ENCODE measurements around the gene FRMPD1. TPM values are rescaled to one million over a fixed set of nuclear protein-coding genes. Genes with fewer than 3 reads are reported as not detected.
A peak's percentile ranks its signal among the peaks of the same experiment; 100 is the strongest.
"Not testable (repeated sequence)": the region's sequence is repeated elsewhere in the genome, so short reads cannot be mapped to it uniquely, and the experiment has no call there.

The FRMPD1 gene
- total and polyA plus RNA-seq, 7 donors: 0.16 to 0.71 (median 0.28) TPM; not detected in 2

- intact Hi-C loops (cut with DNase I): no loop called here
- H3K4me3 ChIP-seq: no peak overlapping the region
- H3K27me3 ChIP-seq: no peaks in the 10 kb centered on the region
- H3K4me1 ChIP-seq: peaks cover 0 to under 1% (median under 1%) of the 10 kb centered on the region in 4 donors
- no peaks in the 10 kb centered on the region for H3K9me3 ChIP-seq
- no peaks in the 10 kb centered on the region for H3K36me3 ChIP-seq
- no peak overlapping the region for H3K27ac ChIP-seq
- no peak for TF ChIP-seq POLR2AphosphoS5 (IDR thresholded peaks at IDR 0.05)
- TF ChIP-seq POLR2A (IDR thresholded peaks at IDR 0.05): no peak
- TF ChIP-seq EP300 (IDR thresholded peaks at IDR 0.05): no peak
- TF ChIP-seq, protein P1, sequence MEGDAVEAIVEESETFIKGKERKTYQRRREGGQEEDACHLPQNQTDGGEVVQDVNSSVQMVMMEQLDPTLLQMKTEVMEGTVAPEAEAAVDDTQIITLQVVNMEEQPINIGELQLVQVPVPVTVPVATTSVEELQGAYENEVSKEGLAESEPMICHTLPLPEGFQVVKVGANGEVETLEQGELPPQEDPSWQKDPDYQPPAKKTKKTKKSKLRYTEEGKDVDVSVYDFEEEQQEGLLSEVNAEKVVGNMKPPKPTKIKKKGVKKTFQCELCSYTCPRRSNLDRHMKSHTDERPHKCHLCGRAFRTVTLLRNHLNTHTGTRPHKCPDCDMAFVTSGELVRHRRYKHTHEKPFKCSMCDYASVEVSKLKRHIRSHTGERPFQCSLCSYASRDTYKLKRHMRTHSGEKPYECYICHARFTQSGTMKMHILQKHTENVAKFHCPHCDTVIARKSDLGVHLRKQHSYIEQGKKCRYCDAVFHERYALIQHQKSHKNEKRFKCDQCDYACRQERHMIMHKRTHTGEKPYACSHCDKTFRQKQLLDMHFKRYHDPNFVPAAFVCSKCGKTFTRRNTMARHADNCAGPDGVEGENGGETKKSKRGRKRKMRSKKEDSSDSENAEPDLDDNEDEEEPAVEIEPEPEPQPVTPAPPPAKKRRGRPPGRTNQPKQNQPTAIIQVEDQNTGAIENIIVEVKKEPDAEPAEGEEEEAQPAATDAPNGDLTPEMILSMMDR (IDR thresholded peaks at IDR 0.05): no peak
- DNase-seq: no peak
- WGBS, 2 donors: 53 to 72% methylated on average over 5 of the region's 5 CpGs
Measured at GRCh38 chr9:37749129-37749528, 98.4 kb downstream of the FRMPD1 start.

DNA sequence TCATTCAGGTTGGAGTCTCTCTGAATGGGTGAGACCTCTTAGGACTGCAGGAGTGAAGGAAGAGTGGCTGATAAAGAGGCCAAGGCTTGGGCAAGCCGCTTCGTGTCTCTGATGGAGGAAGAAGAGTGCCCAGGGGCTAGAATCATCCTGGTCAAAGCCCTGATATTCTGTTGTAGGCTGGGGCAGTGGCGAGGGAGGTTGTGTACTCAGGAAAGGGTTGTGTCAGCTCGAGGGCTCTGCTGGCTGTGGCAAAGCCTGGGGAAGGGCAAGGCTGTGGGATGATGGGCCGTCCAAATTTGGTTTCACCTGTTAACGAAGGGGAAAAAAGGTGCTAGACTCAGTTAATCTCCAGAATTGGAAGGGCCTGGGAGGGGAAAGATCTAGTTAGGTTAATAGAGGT is 100.4 kb downstream of the FRMPD1 start:
- Histone ChIP-seq H3K27me3 (no peaks in the 10 kb centered on the region), H3K27ac (no peak overlapping the region), H3K9me3 (no peaks in the 10 kb centered on the region), H3K4me1 (peaks cover 0 to 10% (median 7%) of the 10 kb centered on the region in 4 donors), H3K4me3 (no peak overlapping the region), H3K36me3 (no peaks in the 10 kb centered on the region)
- 82 to 86% methylated on average over 6 of the region's 6 CpGs for WGBS, 2 donors
- DNase-seq: no peak
- no peak for TF ChIP-seq POLR2A (IDR thresholded peaks at IDR 0.05)
- intact Hi-C loops (cut with DNase I): loop anchor here (5.0 to 10.0 kb wide), 3 partner anchors 159 to 614 kb away; partner anchors contain the start of genes POLR1E and TOMM5

DNA sequence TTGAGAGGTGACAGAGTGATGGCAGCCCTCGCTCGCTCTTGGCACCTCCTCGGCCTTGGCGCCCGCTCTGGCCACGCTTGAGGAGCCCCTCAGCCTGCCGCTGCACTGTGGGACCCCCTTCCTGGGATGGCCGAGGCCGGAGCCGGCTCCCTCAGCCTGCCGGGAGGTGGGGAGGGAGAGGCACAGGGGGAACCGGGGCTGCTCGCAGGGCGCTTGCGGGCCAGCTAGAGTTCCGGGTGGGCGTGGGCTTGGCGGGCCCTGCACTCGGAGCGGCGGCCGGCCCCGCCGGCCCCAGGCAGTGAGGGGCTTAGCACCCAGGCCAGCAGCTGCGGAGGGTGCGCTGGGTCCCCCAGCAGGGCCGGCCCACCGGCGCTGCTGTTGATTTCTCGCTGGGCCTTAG is 101.0 kb downstream of the FRMPD1 start:
- not testable (repeated sequence) for H3K27me3 ChIP-seq, H3K4me3 ChIP-seq, H3K9me3 ChIP-seq, H3K4me1 ChIP-seq, H3K27ac ChIP-seq, H3K36me3 ChIP-seq, DNase-seq
- intact Hi-C loops (cut with DNase I): loop anchor here (5.0 to 10.0 kb wide), 3 partner anchors 159 to 613 kb away; partner anchors contain the start of genes POLR1E and TOMM5
- 94 to 96% methylated on average over 30 of the region's 30 CpGs for WGBS, 2 donors

DNA sequence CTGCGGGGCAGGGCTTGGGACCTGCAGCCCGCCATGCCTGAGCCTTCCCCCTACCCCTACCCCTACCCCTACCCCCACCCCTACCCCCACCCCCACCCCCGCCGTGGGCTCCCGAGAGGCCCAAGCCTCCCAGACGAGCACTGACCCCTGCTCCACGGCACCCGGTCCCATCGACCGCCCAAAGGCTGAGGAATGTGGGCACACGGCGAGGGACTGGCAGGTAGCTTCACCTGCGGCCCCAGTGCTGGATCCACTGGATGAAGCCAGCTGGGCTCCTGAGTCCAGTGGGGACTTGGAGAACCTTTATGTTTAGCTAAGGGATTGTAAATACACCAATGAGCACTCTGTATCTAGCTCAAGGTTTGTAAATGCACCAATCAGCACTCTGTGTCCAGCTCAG is 101.4 kb downstream of the FRMPD1 start:
- H3K9me3 ChIP-seq, DNase-seq, H3K36me3 ChIP-seq, H3K27me3 ChIP-seq, H3K27ac ChIP-seq, H3K4me1 ChIP-seq, H3K4me3 ChIP-seq: not testable (repeated sequence)
- intact Hi-C loops (cut with DNase I): loop anchor here (5.0 to 10.0 kb wide), 3 partner anchors 160 to 613 kb away; partner anchors contain the start of genes POLR1E and TOMM5
- WGBS, 2 donors: 93 to 97% methylated on average over 13 of the region's 13 CpGs

GRCh38 chr9:37752642-37753488 is 102.1 kb downstream of the FRMPD1 start:
- Histone ChIP-seq H3K27me3 (no peaks in the 10 kb centered on the region), H3K36me3 (no peaks in the 10 kb centered on the region), H3K4me1 (peaks cover 0 to 10% (median 7%) of the 10 kb centered on the region in 4 donors), H3K27ac (peak overlapping the region; percentile 79 to 86 (median 81)), H3K9me3 (no peaks in the 10 kb centered on the region), H3K4me3 (peak overlapping the region; percentile 67 to 80 (median 68))
- intact Hi-C loops (cut with DNase I): loop anchor here (5.0 to 10.0 kb wide), 3 partner anchors 161 to 612 kb away; partner anchors contain the start of genes POLR1E and TOMM5
- WGBS, 2 donors: 89 to 91% methylated on average over 29 of the region's 29 CpGs
- TF ChIP-seq, protein P1 (IDR thresholded peaks at IDR 0.05): no peak
- TF ChIP-seq POLR2AphosphoS5 (IDR thresholded peaks at IDR 0.05) (no peak), EP300 (IDR thresholded peaks at IDR 0.05) (no peak), POLR2A (IDR thresholded peaks at IDR 0.05) (no peak)
- DNase-seq: no peak

DNA sequence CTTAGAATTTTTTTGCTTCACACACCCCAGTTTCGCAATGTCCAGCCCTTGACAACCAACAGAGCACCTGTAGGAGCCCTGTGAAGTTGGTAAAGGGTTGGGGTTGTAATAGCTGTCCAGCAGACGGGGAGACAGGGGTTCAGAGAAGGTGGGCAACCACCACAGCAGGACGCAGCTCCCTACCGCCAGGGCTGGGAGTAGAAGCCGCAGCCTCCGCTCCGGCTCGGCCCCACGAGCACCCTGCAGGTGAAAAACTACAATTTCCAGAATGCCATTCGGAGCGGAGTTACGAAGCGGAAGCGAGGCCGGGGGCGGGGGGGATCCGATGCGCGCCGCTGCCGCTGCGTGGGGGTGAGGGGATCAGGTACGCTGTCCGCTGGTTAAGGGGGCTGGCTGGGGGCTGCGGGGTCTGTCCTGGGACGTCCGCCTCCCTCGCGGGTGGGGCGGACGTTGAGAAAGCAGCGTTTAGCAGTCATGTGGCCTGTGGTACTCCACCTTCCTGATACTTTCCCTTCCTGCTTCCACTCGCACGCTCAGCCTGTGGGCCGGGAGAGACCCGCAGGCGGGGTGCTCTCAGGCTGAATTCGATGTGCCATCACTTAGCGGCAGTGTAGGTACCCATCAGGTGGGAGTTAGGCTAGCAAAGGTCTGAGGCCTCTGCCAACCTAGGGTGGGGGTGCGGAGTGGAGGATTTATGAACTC is 102.9 kb downstream of the FRMPD1 start, which contains the start of gene TRMT10B:
Gene TRMT10B (plus strand): TSS at position 317 of the 702 bp plus-strand sequence. CDS start 8,127 bp downstream, outside the sequence.
- Histone ChIP-seq H3K4me1 (peaks cover 0 to 10% (median 7%) of the 10 kb centered on the region in 4 donors), H3K36me3 (no peaks in the 10 kb centered on the region), H3K9me3 (no peaks in the 10 kb centered on the region), H3K4me3 (peak within 1 kb of the TSS; percentile 67 to 80 (median 68)), H3K27ac (peak within 1 kb of the TSS; percentile 79 to 86 (median 81)), H3K27me3 (no peaks in the 10 kb centered on the region)
- peak; percentile 75 for DNase-seq
- intact Hi-C loops (cut with DNase I): loop anchor here (5.0 to 10.0 kb wide), 3 partner anchors 161 to 611 kb away; partner anchors contain the start of genes POLR1E and TOMM5
- TF ChIP-seq POLR2A (IDR thresholded peaks at IDR 0.05) (peak; percentile 8 to 14), EP300 (IDR thresholded peaks at IDR 0.05) (no peak), POLR2AphosphoS5 (IDR thresholded peaks at IDR 0.05) (peak in 3 of 4 donors; percentile 11 to 45 (median 39))
- TF ChIP-seq, protein P1 (IDR thresholded peaks at IDR 0.05): peak in 2 of 4 experiments; percentile 20 to 21
- WGBS, 2 donors: 3% methylated on average over 40 of the region's 40 CpGs
